Neural progenitor cell (in vitro differentiated cells): Measurements from ENCODE around the gene KDM2B.

Source experiments
- EZH2 ChIP-seq: fragments of 200-600 bp; sonication (generic); IDR thresholded peaks from 2 replicates; pipeline ENCODE4 v1.6.1; 2017; ENCODE audit warnings: antibody characterized with exemption, mild to moderate bottlenecking, moderate library complexity
- EZH2phosphoT487 ChIP-seq: fragments of 200-600 bp; sonication (generic); IDR thresholded peaks from 2 replicates; pipeline ENCODE4 v1.6.1; 2017; ENCODE audit warnings: antibody characterized with exemption
- TF ChIP-seq, protein P1 (sequence below): fragments of 200-600 bp; sonication (generic); IDR thresholded peaks from 2 replicates; pipeline ENCODE4 v1.5.1; 2017; ENCODE audit warnings: antibody characterized with exemption, mild to moderate bottlenecking

DNA sequence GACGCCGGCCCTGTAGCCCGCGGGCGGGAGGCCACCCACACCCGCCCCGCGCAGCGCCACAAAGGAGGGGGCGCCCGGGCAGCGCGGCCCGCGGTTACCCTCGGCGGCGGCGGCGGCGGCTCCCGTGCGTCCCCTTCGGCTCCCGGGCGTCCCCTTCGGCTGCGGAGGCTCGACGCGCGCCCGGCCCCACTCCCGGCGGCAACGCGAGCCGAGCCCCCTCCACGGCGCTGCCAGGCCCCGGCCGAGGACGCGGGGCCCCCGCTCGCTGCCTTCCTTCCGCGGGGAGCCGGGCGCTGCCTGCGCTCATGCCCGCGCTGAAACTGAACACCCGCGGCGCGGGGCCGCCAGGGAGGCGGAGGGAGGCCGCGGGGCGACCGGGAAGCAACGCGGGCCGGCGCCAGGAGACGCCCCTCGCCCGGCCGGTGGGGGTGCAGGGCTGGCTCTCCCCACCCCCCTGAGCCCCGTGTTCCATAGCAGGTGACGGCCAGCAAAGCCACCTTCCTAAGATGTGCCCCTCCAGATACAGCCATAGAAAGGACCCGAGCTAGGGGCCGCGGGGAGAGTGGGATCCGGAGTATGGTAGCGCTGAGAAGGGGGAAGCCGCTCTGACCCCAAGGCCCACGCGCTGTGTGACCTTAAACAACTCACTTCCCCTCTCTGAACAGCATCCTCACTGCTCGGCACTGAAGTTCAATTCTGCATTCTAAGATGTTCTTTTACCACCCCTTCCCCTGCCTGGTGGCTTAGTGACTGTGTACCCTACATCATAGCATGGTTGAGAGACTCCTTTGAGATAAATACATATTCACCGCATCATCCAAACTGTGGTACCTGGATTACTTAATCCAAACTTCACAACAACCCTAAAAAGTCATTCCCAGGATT lies 42.8 kb downstream of the KDM2B start:
- TF ChIP-seq, protein P1, sequence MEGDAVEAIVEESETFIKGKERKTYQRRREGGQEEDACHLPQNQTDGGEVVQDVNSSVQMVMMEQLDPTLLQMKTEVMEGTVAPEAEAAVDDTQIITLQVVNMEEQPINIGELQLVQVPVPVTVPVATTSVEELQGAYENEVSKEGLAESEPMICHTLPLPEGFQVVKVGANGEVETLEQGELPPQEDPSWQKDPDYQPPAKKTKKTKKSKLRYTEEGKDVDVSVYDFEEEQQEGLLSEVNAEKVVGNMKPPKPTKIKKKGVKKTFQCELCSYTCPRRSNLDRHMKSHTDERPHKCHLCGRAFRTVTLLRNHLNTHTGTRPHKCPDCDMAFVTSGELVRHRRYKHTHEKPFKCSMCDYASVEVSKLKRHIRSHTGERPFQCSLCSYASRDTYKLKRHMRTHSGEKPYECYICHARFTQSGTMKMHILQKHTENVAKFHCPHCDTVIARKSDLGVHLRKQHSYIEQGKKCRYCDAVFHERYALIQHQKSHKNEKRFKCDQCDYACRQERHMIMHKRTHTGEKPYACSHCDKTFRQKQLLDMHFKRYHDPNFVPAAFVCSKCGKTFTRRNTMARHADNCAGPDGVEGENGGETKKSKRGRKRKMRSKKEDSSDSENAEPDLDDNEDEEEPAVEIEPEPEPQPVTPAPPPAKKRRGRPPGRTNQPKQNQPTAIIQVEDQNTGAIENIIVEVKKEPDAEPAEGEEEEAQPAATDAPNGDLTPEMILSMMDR = no peak
- TF ChIP-seq EZH2phosphoT487 (no peak), EZH2 (no peak)
